T47D (cell line): Measurements from ENCODE around the gene PLXNA1.

Source experiments
- DNase-seq, 2 experiments: peaks; one replicate each; pipeline versions ENCODE4 v3.0.0 to v3.0.0-alpha.2; 2011 to 2012; ENCODE audit warnings: low read depth in 1 of 2, low spot score in 1 of 2
- JUND ChIP-seq: IDR thresholded peaks from 2 replicates; pipeline ENCODE4 v1.6.1; 2012; ENCODE audit warnings: low read depth
- in situ Hi-C: cut with HindIII; loops from 2 replicates; pipeline ENCODE4 v1.10.0; 2016; ENCODE audit warnings: low sequenced_read_pairs, low pct_unique_long_range_greater_than_20kb

Gene PLXNA1

DNA sequence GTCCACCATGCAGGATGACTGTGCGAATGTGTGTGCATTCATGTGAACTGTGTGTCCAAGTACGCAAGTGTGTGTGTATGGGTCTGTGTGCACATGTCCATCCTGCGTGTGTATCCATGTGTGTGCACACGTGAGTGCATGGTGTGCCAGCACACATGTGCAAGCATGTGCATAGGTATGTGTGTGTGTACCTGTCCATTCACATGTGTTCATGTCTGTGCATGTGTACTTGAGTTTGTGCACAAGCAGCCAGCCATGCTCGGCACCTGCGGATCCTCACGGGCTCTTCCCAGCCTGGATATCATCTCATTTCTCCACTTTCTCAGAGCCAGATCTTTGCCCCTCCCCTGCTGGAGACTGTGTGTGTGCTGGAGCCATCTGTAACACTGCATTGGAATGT, 18.7 kb upstream of the PLXNA1 start:
- in situ Hi-C loops, result no loop called here
- no peak for TF ChIP-seq JUND

DNA sequence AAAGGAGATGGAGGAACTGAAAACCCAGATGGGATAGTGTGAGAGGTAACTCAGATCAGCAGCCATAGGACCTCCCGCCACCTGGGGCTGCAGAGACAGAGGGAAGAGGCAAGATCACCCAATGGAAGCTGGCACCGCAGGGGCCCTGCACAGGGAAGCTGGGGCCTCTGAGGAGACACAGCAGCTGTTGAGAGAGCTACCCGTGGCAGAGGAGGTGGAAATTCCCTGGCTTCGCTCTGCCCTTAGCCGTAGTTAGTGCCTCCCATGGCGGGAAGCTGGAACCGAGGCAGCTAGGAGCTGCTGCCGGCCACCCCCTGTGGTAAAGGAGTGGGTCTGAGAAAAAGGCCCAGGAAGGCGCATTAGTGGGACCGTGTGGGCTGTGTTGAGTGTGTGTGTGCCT, 18.0 kb upstream of the PLXNA1 start:
- in situ Hi-C loops, result no loop called here
- no peak for DNase-seq
- no peak for TF ChIP-seq JUND

More for the DNA sequence above, 18.7 kb upstream of the PLXNA1 start:
- no peak for DNase-seq

DNA sequence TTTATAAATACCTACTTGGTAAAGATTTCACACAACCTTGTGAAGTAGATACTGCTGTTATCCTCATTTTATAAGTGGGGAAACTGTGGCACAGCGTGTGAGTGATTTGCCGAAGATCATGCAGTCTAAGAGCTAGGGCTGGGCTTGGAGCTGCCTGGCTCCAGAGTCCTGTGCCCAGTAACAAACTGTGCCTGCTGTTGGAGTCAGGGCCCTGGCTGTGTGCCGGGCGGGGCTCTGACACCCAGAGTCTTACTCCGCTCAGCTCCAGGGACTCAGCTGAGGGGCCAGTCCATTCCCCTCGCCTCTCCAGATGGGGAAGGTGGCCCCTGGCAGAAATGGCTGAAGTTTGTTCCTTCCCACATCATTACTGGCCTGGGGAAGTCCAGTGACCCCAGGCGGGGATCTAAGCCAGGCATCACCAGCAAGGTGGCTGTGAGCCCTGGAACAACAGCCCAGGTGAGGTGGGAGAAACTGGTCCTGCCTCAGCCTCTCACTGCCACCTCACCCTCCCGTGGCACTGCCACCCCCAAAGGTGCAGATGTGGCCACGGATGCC, 17.3 kb upstream of the PLXNA1 start:
- DNase-seq, result no peak
- in situ Hi-C loops, result no loop called here
- no peak for TF ChIP-seq JUND

DNA sequence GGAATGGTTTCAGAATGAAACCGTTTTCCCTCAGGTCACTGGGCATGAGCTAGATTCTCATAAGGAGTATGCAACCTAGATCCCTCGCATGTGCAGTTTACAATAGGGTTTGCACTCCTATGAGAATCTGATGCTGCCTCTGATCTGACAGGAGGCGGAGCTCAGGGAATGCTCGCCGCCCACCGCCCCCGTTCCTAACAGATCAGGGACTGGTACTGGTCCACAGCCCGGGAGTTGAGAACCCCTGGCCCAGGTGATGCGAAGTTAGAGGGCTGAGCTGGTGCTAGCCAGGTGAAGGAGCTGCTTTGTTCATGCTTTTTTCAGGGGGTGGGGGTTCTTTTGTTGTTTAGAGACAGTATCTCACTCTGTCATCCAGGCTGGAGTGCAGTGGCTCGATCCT, 15.5 kb upstream of the PLXNA1 start:
- in situ Hi-C loops, result no loop called here
- TF ChIP-seq JUND, result no peak
- no peak for DNase-seq

DNA sequence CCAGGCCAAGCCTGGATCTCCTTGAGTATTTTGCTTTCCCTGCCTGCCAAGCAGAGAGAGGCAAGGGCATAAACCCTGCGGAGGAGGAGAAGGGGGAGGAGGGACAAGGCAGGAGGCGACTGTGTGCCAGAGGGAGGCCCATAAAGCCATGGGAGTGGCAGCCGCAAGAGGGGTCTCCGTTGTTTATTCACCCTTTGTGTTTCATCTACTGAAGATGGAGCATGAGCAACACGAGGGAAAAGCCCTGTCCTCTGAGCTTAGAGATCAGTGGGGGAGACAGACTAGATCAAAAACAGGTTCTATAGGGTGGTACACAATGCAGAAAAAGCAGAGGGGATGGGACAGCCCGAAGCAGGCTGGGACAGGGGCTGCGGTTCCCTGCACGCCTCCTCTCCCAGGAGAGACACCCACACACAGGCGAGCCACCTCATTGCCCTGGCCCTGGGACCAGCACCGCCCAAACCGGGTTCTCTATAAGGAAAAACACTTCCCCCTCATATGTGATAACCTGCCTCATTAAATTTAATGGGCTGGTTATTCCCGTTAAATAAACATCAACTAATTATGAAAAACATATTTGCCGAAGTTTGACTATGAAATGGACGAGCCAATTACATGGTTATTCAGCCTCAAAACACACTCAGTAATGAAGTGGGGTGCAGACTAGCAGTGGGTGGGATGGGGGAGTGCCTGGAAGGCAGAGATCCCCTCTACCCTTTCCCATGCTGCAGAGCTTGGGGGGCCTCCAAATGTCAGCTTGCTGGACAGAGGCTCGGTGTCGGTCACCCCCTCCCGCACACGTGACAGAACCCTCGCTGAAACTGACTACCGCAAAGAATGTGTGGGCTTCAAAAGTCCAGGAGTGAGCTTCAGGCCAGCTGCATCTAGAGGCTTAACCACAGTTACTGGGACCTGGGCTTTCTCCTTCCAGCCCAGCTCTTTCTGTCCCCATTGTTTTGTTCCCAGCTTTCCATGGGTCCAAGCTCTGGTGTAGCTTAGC, 14.2 kb upstream of the PLXNA1 start:
- no peak for DNase-seq
- in situ Hi-C loops, result no loop called here
- no peak for TF ChIP-seq JUND

DNA sequence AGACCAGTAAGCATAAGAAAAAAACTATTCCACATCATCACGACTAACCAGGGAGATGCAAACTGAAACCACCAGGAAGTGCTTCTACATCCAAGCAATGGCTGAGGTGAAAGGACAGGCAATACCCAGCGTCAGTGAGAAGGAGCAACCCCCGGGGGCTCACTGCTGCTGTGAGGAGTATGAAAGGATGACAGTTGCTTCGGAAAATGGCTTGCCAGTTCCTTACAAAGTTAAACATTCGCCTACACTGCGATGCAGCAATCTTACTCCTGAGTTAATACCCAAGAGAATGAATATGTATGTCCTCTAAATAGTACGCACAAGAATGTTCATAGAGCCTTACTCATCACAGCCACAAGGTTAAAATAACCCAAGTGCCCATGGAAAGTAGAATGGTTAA, 13.3 kb upstream of the PLXNA1 start:
- no peak for DNase-seq
- TF ChIP-seq JUND, result no peak
- in situ Hi-C loops, result no loop called here

DNA sequence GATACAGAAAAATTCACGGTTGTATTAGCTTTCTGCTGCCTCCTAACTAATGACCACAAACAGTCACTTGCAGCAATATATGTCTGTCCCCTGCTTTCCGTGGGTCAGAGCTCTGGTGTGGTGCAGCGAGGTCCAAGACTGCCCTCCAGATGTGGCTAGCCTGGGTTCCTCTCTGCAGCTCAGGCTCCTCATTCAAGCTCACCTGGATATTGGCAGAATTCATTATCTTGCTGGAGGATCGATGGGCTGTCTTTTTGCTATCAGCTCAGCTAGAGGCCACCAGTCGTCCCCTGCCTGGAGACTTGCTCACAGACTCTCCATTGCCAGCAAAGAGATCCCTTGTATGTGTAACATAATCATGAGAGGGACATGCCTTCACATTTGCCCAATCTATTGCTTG, 12.8 kb upstream of the PLXNA1 start:
- no peak for TF ChIP-seq JUND
- no peak for DNase-seq
- in situ Hi-C loops, result no loop called here

DNA sequence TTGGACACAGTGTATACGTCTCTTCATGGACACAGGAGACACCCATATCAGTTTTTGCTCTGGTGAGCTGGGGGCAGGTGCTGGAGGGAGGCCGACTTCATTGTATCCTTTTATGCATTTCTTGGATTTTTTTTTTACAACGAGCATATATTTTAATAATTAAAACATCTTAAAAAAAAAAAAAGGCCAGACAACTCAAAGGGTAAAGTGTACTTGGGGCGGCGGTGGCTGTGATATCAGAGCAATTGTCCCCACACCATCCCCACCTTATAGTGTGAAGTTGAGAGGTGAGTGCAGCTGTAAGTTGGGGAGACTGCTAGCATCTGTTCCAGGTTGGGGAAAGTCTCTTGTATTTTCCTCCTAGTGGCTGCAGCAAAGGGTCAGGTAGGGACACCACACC, 12.0 kb upstream of the PLXNA1 start:
- DNase-seq, result no peak
- no peak for TF ChIP-seq JUND
- in situ Hi-C loops, result no loop called here

DNA sequence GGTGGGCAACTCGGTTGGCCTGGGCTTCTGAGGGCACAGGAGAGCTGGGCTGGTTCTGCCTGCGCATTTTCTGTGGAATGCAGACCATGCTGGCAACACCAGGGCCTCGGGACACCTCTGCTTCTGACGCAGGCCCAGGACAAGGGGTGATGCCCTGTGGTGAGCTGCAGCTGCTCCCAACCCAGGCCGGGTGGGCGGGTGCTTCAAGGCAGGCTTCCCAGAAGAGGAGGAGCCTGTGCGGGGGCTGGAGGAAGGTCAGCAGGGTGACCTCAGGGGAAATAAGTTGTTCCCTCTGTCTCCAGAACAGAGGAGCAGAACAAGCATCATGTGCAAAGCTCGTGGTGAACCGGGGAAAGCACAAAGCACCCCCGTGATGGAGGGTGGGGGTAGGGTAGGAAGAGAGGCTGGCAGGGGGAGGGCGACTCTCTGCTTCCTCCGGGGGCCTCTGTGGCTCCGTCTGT, 11.0 kb upstream of the PLXNA1 start:
- in situ Hi-C loops, result no loop called here
- no peak for DNase-seq
- TF ChIP-seq JUND, result no peak

DNA sequence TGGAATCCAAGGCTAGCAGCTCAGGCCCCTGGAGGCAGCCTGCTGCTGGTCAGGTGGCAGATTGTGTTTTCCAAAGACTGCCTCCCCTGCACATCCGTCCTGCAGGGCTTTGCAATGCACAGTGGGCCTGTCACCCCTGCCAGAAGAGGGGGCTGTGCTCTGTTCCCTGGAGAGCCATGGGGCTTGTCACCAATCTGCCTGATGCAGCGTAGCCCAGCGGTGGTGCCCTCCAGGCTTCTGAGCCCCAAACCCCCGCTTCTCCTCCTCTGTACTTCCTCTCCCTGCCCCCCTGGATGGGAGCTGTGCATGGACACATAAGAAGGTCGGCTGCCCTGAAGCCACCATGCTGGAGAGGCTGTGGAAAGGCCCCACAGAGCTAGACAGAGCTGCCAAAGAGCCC, 10.0 kb upstream of the PLXNA1 start:
- in situ Hi-C loops, result no loop called here
- no peak for TF ChIP-seq JUND
- DNase-seq, result no peak

DNA sequence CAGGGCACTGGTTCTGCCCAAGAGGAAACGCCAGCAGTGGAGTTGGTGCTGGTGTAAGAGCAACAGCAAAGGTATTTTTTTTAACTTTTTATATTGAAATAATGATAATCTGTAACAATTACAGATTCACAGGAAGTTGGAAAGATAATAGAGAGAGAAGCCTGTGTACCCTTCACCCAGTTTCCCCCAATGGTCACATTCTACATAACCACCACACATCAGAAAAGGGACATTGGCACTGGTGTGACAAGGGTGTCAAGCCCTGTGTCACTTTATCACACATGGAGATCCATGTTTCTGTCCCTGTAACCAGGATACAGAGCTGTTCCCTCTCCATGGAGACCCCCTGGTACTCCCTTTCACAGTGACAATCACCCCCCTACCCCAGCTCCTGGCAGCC, 9.1 kb upstream of the PLXNA1 start:
- in situ Hi-C loops, result no loop called here
- no peak for DNase-seq
- no peak for TF ChIP-seq JUND

DNA sequence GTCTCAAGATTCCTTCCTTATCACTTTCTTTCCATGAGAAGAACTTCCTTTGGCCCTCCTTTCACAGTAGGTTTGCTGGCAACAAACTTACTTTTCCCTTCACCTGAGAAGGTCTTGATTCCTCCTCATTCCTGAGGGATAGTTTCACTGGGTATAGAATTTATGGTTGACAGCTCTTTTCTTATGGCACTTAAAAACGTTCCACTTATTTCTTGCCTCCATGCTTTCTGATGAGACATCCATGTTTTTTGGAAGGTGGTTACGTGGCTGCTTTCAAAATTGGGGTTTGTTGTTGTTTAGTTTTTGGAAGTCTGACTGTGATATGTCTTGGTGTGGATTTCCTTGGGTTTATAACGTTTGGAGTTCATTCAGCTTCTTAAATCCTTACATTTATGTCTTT, 8.2 kb upstream of the PLXNA1 start:
- in situ Hi-C loops, result no loop called here
- TF ChIP-seq JUND, result no peak
- no peak for DNase-seq

DNA sequence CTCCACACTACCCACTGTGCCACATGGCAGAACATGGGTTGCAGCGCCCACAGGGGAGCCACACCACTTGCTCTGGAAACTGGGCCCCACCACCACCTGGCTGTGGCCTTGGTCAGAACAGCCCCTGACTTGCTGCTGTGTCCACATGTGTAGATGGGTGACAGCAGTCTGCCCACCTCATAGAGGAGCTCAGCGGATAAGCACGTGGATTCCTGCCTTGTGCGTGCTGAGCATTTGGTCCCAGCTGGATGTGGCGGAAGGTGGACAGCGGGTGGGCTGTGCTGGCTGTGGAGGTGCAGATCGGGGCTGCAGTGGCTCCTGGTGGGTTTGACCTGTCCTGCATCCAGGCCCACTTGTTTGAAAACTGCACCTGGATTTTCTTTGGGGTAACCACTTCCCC, 6.0 kb upstream of the PLXNA1 start:
- in situ Hi-C loops, result no loop called here
- DNase-seq, result no peak
- no peak for TF ChIP-seq JUND
